Measurements from ENCODE around the gene FXYD6.

FXYD6 gene

DNA sequence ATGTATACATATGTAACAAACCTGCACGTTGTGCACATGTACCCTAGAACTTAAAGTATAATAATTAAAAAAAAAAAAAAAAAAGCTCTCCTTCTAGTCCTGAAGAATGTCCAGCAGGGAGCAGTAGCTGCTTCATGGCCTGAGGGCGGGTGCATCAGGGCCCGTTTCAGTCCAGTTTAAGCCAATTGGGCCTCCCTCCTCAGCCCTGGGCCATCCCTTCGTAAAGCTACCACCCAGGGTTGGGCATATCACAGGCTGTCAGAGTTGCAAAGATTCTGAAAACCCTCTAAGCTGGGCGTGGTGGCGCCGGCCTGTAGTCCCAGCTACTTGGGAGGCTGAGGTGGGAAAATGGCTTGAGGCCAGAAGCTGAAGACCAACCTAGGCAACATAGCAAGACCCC lies 47.3 kb upstream of the FXYD6 start:
- H3K27ac ChIP-seq: no peak overlapping the region
- TF ChIP-seq, protein P1, sequence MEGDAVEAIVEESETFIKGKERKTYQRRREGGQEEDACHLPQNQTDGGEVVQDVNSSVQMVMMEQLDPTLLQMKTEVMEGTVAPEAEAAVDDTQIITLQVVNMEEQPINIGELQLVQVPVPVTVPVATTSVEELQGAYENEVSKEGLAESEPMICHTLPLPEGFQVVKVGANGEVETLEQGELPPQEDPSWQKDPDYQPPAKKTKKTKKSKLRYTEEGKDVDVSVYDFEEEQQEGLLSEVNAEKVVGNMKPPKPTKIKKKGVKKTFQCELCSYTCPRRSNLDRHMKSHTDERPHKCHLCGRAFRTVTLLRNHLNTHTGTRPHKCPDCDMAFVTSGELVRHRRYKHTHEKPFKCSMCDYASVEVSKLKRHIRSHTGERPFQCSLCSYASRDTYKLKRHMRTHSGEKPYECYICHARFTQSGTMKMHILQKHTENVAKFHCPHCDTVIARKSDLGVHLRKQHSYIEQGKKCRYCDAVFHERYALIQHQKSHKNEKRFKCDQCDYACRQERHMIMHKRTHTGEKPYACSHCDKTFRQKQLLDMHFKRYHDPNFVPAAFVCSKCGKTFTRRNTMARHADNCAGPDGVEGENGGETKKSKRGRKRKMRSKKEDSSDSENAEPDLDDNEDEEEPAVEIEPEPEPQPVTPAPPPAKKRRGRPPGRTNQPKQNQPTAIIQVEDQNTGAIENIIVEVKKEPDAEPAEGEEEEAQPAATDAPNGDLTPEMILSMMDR (conservative IDR thresholded peaks at IDR 0.05; ENCODE audit: low read depth, low read length): no peak
- H3K36me3 ChIP-seq (ENCODE audit: insufficient read depth): no peaks in the 10 kb centered on the region
- no peak overlapping the region for H3K9ac ChIP-seq
- no peak overlapping the region for H3K4me3 ChIP-seq (IDR thresholded peaks at IDR 0.05; ENCODE audit: insufficient read depth, low read depth, low read length)
- H4K20me1 ChIP-seq (ENCODE audit: insufficient read depth): no peaks in the 10 kb centered on the region
- H3K4me1 ChIP-seq (ENCODE audit: low read depth, poor library complexity, severe bottlenecking): no peaks in the 10 kb centered on the region
- no peaks in the 10 kb centered on the region for H3K79me2 ChIP-seq (ENCODE audit: insufficient read depth, low read depth)
- no peak overlapping the region for H2AFZ ChIP-seq (ENCODE audit: low read depth)
- no peaks in the 10 kb centered on the region for H3K27me3 ChIP-seq (ENCODE audit: insufficient read depth, low read depth)
- H3K4me2 ChIP-seq: no peak overlapping the region

- Histone ChIP-seq H2AFZ (ENCODE audit: low read depth) (no peak overlapping the region), H3K4me1 (ENCODE audit: low read depth, poor library complexity, severe bottlenecking) (no peaks in the 10 kb centered on the region), H4K20me1 (ENCODE audit: insufficient read depth) (no peaks in the 10 kb centered on the region), H3K36me3 (ENCODE audit: insufficient read depth) (no peaks in the 10 kb centered on the region), H3K4me2 (no peak overlapping the region), H3K9ac (no peak overlapping the region), H3K27ac (no peak overlapping the region), H3K79me2 (ENCODE audit: insufficient read depth, low read depth) (no peaks in the 10 kb centered on the region), H3K4me3 (IDR thresholded peaks at IDR 0.05; ENCODE audit: insufficient read depth, low read depth, low read length) (no peak overlapping the region), H3K27me3 (ENCODE audit: insufficient read depth, low read depth) (no peaks in the 10 kb centered on the region)
- TF ChIP-seq, protein P1 (conservative IDR thresholded peaks at IDR 0.05; ENCODE audit: low read depth, low read length): no peak
These were observed 46.8 kb upstream of the FXYD6 start for GRCh38 chr11:117923275-117923674.

GRCh38 chr11:117921893-117922292 lies 45.4 kb upstream of the FXYD6 start:
- no peak overlapping the region for H3K4me2 ChIP-seq
- H3K4me1 ChIP-seq (ENCODE audit: low read depth, poor library complexity, severe bottlenecking): no peaks in the 10 kb centered on the region
- no peak overlapping the region for H3K4me3 ChIP-seq (IDR thresholded peaks at IDR 0.05; ENCODE audit: insufficient read depth, low read depth, low read length)
- H3K79me2 ChIP-seq (ENCODE audit: insufficient read depth, low read depth): no peaks in the 10 kb centered on the region
- no peaks in the 10 kb centered on the region for H3K36me3 ChIP-seq (ENCODE audit: insufficient read depth)
- no peaks in the 10 kb centered on the region for H4K20me1 ChIP-seq (ENCODE audit: insufficient read depth)
- no peaks in the 10 kb centered on the region for H3K27me3 ChIP-seq (ENCODE audit: insufficient read depth, low read depth)
- no peak overlapping the region for H3K27ac ChIP-seq
- TF ChIP-seq, protein P1 (conservative IDR thresholded peaks at IDR 0.05; ENCODE audit: low read depth, low read length): no peak
- H3K9ac ChIP-seq: no peak overlapping the region
- H2AFZ ChIP-seq (ENCODE audit: low read depth): no peak overlapping the region

GRCh38 chr11:117921456-117921855 lies 45.0 kb upstream of the FXYD6 start:
- Histone ChIP-seq H3K4me3 (IDR thresholded peaks at IDR 0.05; ENCODE audit: insufficient read depth, low read depth, low read length) (no peak overlapping the region), H4K20me1 (ENCODE audit: insufficient read depth) (no peaks in the 10 kb centered on the region), H3K4me2 (no peak overlapping the region), H3K36me3 (ENCODE audit: insufficient read depth) (no peaks in the 10 kb centered on the region), H3K4me1 (ENCODE audit: low read depth, poor library complexity, severe bottlenecking) (no peaks in the 10 kb centered on the region), H2AFZ (ENCODE audit: low read depth) (no peak overlapping the region), H3K27ac (no peak overlapping the region), H3K9ac (no peak overlapping the region), H3K79me2 (ENCODE audit: insufficient read depth, low read depth) (no peaks in the 10 kb centered on the region), H3K27me3 (ENCODE audit: insufficient read depth, low read depth) (no peaks in the 10 kb centered on the region)
- TF ChIP-seq, protein P1 (conservative IDR thresholded peaks at IDR 0.05; ENCODE audit: low read depth, low read length): no peak

Measured in KMS-11 (cell line).